Omental fat pad (tissue), 4 donors: ENCODE results near the gene CDC14A. TPM values are rescaled to one million over a fixed set of nuclear protein-coding genes. Genes with fewer than 3 reads are reported as not detected.

Source experiments
- ATAC-seq: fragments of 150-250 bp; one replicate; pipeline ENCODE4 v1.9.1; 2016; ENCODE audit warnings: mild to moderate bottlenecking, moderate library complexity; ENCODE audit not compliant: low FRiP score
- DNase-seq: peaks from one replicate; pipeline ENCODE4 v3.0.0-alpha.2; 2019; ENCODE audit warnings: low spot score
- total RNA-seq, 4 donors: library from RNA; depleted of rRNA; stranded (reverse); fragments of >200 nt; gene quantifications; one replicate each; pipeline ENCODE4 v1.1.0, GENCODE V29; 2016
- TF ChIP-seq, protein P1 (sequence below), 3 donors: fragments of 450-650 bp; IDR thresholded peaks; one replicate each; pipeline ENCODE4 v1.5.1; 2016 to 2017; ENCODE audit warnings: antibody characterized with exemption in 3 of 3, mild to moderate bottlenecking in 3 of 3, moderate library complexity in 2 of 3

The CDC14A gene
- total RNA-seq, 4 donors from 2014 or later, result 9.4 to 39.9 (median 13.4) TPM

DNA sequence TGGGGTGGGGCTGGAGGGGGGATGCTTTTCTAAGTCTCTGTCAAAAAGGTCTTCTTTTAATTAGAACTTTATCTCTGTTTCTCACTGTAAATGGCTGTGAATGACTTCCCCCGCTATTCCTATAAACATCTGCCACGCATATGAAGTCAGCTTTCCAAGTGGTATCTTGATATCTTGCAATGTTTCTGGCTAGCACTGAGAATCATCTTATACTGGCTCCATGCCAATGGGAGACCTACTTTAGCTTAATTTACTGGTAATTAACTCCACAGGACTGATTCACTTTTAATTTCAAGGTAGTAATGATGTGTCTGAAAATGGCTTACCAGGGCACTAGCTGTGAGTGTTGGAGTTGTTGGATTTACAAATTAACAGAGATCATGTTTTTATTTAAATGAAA is 190.0 kb downstream of the CDC14A start:
- TF ChIP-seq, protein P1, sequence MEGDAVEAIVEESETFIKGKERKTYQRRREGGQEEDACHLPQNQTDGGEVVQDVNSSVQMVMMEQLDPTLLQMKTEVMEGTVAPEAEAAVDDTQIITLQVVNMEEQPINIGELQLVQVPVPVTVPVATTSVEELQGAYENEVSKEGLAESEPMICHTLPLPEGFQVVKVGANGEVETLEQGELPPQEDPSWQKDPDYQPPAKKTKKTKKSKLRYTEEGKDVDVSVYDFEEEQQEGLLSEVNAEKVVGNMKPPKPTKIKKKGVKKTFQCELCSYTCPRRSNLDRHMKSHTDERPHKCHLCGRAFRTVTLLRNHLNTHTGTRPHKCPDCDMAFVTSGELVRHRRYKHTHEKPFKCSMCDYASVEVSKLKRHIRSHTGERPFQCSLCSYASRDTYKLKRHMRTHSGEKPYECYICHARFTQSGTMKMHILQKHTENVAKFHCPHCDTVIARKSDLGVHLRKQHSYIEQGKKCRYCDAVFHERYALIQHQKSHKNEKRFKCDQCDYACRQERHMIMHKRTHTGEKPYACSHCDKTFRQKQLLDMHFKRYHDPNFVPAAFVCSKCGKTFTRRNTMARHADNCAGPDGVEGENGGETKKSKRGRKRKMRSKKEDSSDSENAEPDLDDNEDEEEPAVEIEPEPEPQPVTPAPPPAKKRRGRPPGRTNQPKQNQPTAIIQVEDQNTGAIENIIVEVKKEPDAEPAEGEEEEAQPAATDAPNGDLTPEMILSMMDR (IDR thresholded peaks at IDR 0.05), result no peak
- DNase-seq, result no peak
- ATAC-seq, result no peak

DNA sequence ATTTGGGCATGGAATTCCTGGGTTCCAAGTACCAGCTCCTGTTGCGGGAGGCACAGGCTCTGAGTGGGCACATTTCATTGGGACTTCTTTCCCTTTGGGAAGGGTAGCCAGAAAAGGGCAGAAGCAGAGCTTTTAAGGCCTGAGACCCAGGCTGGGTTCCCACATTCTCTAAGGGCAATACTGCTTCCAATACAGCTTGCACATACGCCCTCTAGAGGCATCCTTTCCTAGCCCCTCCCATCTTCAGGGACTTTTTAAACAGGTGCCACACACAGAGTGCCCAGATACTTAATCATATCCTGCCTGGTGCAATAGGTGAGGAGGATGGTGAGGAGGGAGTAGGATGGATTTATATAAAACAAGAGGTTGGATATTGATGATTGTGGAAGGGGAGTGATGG is 191.3 kb downstream of the CDC14A start:
- TF ChIP-seq, protein P1 (IDR thresholded peaks at IDR 0.05), result no peak
- ATAC-seq (no peak), DNase-seq (no peak)

DNA sequence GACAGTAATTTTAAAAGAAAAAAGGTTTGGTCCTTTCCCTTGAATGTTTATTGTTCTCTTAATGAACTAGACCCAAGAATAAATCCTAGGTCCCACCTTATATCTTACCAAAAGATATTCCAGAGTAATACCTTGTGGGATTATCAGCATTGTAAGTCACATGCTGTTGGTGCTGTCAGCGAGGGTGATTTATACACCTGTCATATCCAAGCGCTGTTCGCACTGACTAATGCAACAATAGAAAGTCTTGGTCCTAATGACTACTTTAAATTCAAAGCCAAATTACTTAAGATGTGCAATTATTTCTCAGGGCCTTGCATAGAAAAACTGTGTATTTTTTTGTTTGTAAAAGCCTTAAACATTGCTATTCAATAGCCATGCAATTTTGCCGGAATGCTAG is 192.5 kb downstream of the CDC14A start:
- no peak for ATAC-seq
- TF ChIP-seq, protein P1 (IDR thresholded peaks at IDR 0.05), result no peak
- no peak for DNase-seq

DNA sequence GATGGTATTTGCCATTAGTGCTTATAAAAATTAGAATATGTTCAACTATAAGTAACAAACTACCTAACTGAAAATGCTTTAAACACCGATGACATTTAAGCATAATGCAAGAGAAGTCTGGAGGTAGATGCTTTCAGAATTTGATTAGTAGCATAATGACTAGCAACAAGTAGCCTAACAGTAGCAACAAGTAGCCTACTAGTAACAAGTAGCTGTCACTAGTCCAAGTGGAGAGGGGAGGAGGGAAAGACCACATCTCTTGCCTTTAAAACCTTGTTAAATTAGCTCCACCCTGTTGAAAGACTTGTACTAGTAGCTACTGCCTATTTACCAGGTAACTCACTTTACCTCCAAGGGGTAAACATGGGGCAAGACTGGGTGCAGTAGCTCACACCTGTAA is 193.5 kb downstream of the CDC14A start:
- ATAC-seq, result no peak
- TF ChIP-seq, protein P1 (IDR thresholded peaks at IDR 0.05), result no peak
- no peak for DNase-seq

DNA sequence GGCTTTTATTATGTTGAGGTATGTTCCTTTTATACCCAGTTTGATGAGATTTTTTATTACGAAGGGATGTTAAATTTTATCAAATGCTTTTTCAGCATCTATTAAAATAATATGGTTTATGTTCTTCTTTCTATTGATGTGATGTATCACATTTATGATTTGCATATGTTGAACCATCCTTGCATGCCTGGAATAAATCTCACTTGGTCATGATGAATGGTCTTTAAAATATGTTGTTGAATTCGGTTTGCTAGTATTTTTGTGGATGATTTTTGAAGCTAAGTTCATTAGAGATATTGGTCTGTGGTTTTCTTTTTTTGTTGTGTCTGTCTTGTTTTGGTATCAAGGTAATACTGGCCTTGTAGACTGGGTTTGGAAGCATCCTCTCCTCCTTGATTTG is 199.7 kb downstream of the CDC14A start:
- ATAC-seq (no peak), DNase-seq (no peak)

DNA sequence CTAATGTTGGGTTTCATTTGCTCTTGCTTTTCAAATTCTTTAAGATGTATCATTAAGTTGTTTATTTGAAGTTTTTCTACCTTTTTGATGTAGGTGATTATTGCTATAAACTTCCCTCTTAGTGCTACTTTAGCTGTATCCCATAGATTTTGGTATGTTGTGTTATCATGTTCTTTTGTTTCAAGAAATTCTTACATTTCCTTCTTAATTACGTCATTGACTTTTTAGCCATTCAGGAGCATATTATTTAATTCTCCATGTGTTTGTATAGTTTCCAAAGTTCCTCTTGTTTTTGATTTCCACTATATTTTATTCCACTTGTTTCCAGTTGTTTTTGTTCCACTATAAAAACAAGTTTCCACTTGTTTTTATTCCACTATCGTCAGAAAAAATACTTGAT is 200.6 kb downstream of the CDC14A start:
- no peak for ATAC-seq
- TF ChIP-seq, protein P1 (IDR thresholded peaks at IDR 0.05), result no peak
- DNase-seq, result no peak

More for the DNA sequence above, 199.7 kb downstream of the CDC14A start:
- TF ChIP-seq, protein P1 (IDR thresholded peaks at IDR 0.05), result no peak

DNA sequence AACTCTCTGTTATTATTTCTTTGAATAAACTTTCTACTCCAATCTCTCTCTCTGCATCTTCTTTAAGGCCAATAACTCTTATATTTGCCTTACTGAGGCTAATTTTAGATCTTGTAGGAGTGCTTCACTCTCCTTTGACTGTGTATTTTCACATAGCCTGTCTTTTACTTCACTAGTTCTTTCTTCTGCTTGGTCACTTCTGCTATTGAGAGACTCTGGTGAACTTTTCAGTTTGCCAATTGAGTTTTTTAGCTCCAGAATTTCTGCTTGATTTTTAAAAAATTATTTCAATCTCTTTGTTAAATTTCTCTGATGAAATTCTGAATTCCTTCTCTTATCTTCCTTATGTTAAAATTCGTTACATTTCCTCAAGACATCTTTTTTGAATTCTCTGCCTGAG is 203.9 kb downstream of the CDC14A start:
- TF ChIP-seq, protein P1 (IDR thresholded peaks at IDR 0.05), result no peak
- DNase-seq (no peak), ATAC-seq (no peak)
